ENCODE data around the gene KIF25.

GRCh38 chr6:168049277-168049676 is 51.8 kb downstream of the KIF25 start:
- TF ChIP-seq CTCF (IDR thresholded peaks at IDR 0.05) (no peak), POLR2A (IDR thresholded peaks at IDR 0.05) (no peak)

Measured in ovary (tissue), 3 donors.